A549 (cell line): Measurements from ENCODE around the gene ABLIM3.

Source experiments
- CEBPB ChIP-seq, 2 experiments: fragments of >200 bp in 1 of 2; sonication (Bioruptor Twin) in 1 of 2; formaldehyde crosslinking in 1 of 2; IDR thresholded peaks; 2 replicates each; pipeline ENCODE4 v1.6.1; 2012 to 2016
- POLR2AphosphoS2 ChIP-seq: conservative IDR thresholded peaks from 2 replicates; pipeline ENCODE4 v1.6.1; 2012; ENCODE audit warnings: low read length, improper control_type of control experiment, inconsistent platforms
- RFX5 ChIP-seq: fragments of 450-650 bp; IDR thresholded peaks from 2 replicates; pipeline ENCODE4 v1.7.1; 2014; ENCODE audit warnings: antibody characterized with exemption, mild to moderate bottlenecking, moderate library complexity
- SMC3 ChIP-seq: fragments of >200 bp; sonication (Bioruptor Twin); formaldehyde crosslinking; IDR thresholded peaks from 3 replicates; pipeline ENCODE4 v1.6.1; 2018; ENCODE audit warnings: inconsistent platforms
- TF ChIP-seq, protein P1 (sequence below): fragments of >200 bp; sonication (Bioruptor Twin); formaldehyde crosslinking; IDR thresholded peaks from 3 replicates; pipeline ENCODE4 v1.5.1; 2016

DNA sequence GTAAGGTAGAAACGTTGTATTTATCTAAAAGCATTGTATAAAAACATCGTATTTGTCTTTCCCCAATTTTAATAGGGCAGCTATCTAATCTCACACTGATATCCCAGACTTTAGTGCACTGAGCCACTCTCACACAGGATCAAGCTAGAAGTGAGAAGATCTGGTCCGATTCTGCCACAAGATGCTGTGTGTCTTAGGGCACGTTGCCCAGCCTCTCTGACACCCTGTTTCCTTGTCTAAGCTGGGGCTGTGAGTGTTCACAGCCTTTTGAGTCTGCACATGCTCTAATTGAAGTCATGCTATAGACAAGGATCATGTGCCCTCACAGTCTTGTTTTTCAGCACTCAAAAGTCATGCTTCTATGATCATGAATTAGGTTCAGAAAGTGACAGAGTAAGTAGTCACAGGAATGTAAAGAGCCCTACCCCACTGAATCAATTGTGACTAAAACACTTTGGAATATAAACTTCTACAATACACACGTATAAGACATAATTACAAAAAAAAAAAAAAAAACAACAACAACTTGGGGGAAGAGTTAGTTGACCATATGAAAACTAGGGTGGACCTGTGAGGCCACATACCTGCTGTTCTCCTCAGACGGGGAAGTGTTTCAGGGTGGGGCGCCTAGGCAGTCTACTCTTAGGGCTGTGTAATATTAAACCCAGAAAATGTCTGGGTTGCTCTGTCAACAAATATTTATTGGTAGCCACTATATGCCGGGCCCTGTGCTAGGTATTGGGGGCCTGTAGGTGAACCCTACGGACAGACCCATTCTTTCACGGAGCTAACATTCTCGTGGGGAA, 893 bp upstream of the ABLIM3 start:
- TF ChIP-seq SMC3: no peak
- TF ChIP-seq RFX5: no peak
- no peak for TF ChIP-seq POLR2AphosphoS2
- TF ChIP-seq, protein P1, sequence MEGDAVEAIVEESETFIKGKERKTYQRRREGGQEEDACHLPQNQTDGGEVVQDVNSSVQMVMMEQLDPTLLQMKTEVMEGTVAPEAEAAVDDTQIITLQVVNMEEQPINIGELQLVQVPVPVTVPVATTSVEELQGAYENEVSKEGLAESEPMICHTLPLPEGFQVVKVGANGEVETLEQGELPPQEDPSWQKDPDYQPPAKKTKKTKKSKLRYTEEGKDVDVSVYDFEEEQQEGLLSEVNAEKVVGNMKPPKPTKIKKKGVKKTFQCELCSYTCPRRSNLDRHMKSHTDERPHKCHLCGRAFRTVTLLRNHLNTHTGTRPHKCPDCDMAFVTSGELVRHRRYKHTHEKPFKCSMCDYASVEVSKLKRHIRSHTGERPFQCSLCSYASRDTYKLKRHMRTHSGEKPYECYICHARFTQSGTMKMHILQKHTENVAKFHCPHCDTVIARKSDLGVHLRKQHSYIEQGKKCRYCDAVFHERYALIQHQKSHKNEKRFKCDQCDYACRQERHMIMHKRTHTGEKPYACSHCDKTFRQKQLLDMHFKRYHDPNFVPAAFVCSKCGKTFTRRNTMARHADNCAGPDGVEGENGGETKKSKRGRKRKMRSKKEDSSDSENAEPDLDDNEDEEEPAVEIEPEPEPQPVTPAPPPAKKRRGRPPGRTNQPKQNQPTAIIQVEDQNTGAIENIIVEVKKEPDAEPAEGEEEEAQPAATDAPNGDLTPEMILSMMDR: no peak
- no peak for TF ChIP-seq CEBPB (IDR thresholded peaks at IDR 0.05)
